ENCODE data around the gene GTF2F2.

Gene GTF2F2

GRCh38 chr13:45305079-45305478, 184.8 kb downstream of the GTF2F2 start:
- no peak for DNase-seq

GRCh38 chr13:45306966-45307365, 186.7 kb downstream of the GTF2F2 start:
- DNase-seq = no peak

- no peak for DNase-seq
Measured at GRCh38 chr13:45310341-45311131, 190.2 kb downstream of the GTF2F2 start.

- DNase-seq = no peak
Measured at GRCh38 chr13:45314822-45315221, 194.5 kb downstream of the GTF2F2 start.

GRCh38 chr13:45315520-45316167, 195.3 kb downstream of the GTF2F2 start:
- DNase-seq = no peak

- DNase-seq = no peak
Measured at GRCh38 chr13:45316338-45316737, 196.0 kb downstream of the GTF2F2 start.

GRCh38 chr13:45316996-45317395, 196.7 kb downstream of the GTF2F2 start:
- no peak for DNase-seq

GRCh38 chr13:45320876-45321629, 200.7 kb downstream of the GTF2F2 start:
- DNase-seq = no peak

- DNase-seq = peak; percentile 92
Measured at GRCh38 chr13:45325806-45326205, 205.5 kb downstream of the GTF2F2 start.

GRCh38 chr13:45327253-45327955, 207.1 kb downstream of the GTF2F2 start:
- DNase-seq = no peak

- peak; percentile 89 for DNase-seq
Measured at GRCh38 chr13:45328661-45329111, 208.4 kb downstream of the GTF2F2 start.

- DNase-seq = no peak
Measured at GRCh38 chr13:45331123-45331619, 210.9 kb downstream of the GTF2F2 start.

GRCh38 chr13:45331692-45332035, 211.4 kb downstream of the GTF2F2 start:
- no peak for DNase-seq

GRCh38 chr13:45332036-45332830, 211.9 kb downstream of the GTF2F2 start:
- peak; percentile 95 for DNase-seq

- DNase-seq = no peak
Measured at GRCh38 chr13:45332831-45333219, 212.5 kb downstream of the GTF2F2 start.

GRCh38 chr13:45333251-45333976, 213.1 kb downstream of the GTF2F2 start:
- no peak for DNase-seq
